ENCODE measurements around the gene APOBEC3B.

The APOBEC3B gene

GRCh38 chr22:38996105-38996504, 14.0 kb downstream of the APOBEC3B start:
- no peaks in the 10 kb centered on the region for H4K20me1 ChIP-seq (ENCODE audit: insufficient read depth, low read length)
- TF ChIP-seq EZH2 (IDR thresholded peaks at IDR 0.05; ENCODE audit: borderline replicate concordance, low read depth, low read length, severe bottlenecking) (no peak), CTCF (IDR thresholded peaks at IDR 0.05; ENCODE audit: borderline replicate concordance, extremely low read depth, low read length, poor library complexity, severe bottlenecking) (no peak)
- DNase-seq = no peak

DNA sequence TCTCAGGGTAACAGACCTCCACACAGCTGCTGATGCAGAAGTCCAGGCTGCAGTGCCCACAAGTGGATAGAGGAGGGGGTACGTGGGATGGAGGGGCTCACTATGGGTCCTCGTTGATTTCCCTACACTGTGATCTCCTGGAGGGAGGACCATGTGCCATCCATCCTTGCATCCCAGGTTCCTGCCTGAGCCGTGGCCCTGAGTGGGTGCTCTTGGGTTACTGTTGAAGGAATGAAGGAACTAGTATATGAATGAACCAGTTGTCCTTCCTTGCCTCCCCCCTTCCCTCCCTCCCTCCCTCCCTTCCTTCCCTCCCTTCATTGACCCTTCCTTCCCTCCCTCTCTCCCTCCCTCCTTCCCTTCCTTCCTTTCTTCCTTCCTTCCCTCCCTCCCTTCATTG, 15.4 kb downstream of the APOBEC3B start:
- H3K9ac ChIP-seq (ENCODE audit: low read depth, low read length) = no peak overlapping the region
- DNase-seq (no peak), ATAC-seq (ENCODE audit: insufficient read depth, low read depth) (no peak)
- no peak for TF ChIP-seq EZH2 (IDR thresholded peaks at IDR 0.05; ENCODE audit: borderline replicate concordance, low read depth, low read length, severe bottlenecking)
- TF ChIP-seq CTCF (IDR thresholded peaks at IDR 0.05; ENCODE audit: borderline replicate concordance, extremely low read depth, low read length, poor library complexity, severe bottlenecking) = no peak
- no peaks in the 10 kb centered on the region for H3K4me1 ChIP-seq (ENCODE audit: insufficient read depth, low read length)
- no peak overlapping the region for H3K4me3 ChIP-seq (ENCODE audit: low read depth in 1 of 2, low read length in 2 of 2)
- H3K27me3 ChIP-seq (ENCODE audit: insufficient read depth, low read length, poor library complexity) = no peaks in the 10 kb centered on the region
- no peaks in the 10 kb centered on the region for H3K36me3 ChIP-seq (ENCODE audit: insufficient read depth, low read length)
- H3K27ac ChIP-seq (ENCODE audit: low read length) = no peak overlapping the region
- no peak overlapping the region for H2AFZ ChIP-seq (ENCODE audit: low read depth, low read length)
- H3K4me2 ChIP-seq (ENCODE audit: insufficient read depth, low read length) = no peak overlapping the region
- H3K79me2 ChIP-seq (ENCODE audit: insufficient read depth, low read length) = no peaks in the 10 kb centered on the region
- H3K9me3 ChIP-seq (ENCODE audit: insufficient read depth, low read length, severe bottlenecking) = no peaks in the 10 kb centered on the region
- H4K20me1 ChIP-seq (ENCODE audit: insufficient read depth, low read length) = no peaks in the 10 kb centered on the region

More at GRCh38 chr22:38996105-38996504, 14.0 kb downstream of the APOBEC3B start:
- Histone ChIP-seq H3K4me3 (ENCODE audit: low read depth in 1 of 2, low read length in 2 of 2) (no peak overlapping the region), H2AFZ (ENCODE audit: low read depth, low read length) (no peak overlapping the region), H3K27me3 (ENCODE audit: insufficient read depth, low read length, poor library complexity) (no peaks in the 10 kb centered on the region), H3K27ac (ENCODE audit: low read length) (no peak overlapping the region), H3K4me1 (ENCODE audit: insufficient read depth, low read length) (no peaks in the 10 kb centered on the region), H3K79me2 (ENCODE audit: insufficient read depth, low read length) (no peaks in the 10 kb centered on the region), H3K9ac (ENCODE audit: low read depth, low read length) (no peak overlapping the region), H3K4me2 (ENCODE audit: insufficient read depth, low read length) (no peak overlapping the region), H3K36me3 (ENCODE audit: insufficient read depth, low read length) (no peaks in the 10 kb centered on the region), H3K9me3 (ENCODE audit: insufficient read depth, low read length, severe bottlenecking) (no peaks in the 10 kb centered on the region)
- no peak for ATAC-seq (ENCODE audit: insufficient read depth, low read depth)

- peak; percentile 98 for ATAC-seq (ENCODE audit: insufficient read depth, low read depth)
- no peak overlapping the region for H2AFZ ChIP-seq (ENCODE audit: low read depth, low read length)
- H3K79me2 ChIP-seq (ENCODE audit: insufficient read depth, low read length) = no peaks in the 10 kb centered on the region
Measured at GRCh38 chr22:39003165-39003638, 21.1 kb downstream of the APOBEC3B start.

More at GRCh38 chr22:39003165-39003638, 21.1 kb downstream of the APOBEC3B start:
- no peaks in the 10 kb centered on the region for H3K9me3 ChIP-seq (ENCODE audit: insufficient read depth, low read length, severe bottlenecking)
- H3K36me3 ChIP-seq (ENCODE audit: insufficient read depth, low read length) = no peaks in the 10 kb centered on the region
- no peak overlapping the region for H3K4me2 ChIP-seq (ENCODE audit: insufficient read depth, low read length)
- no peaks in the 10 kb centered on the region for H3K27me3 ChIP-seq (ENCODE audit: insufficient read depth, low read length, poor library complexity)
- no peaks in the 10 kb centered on the region for H4K20me1 ChIP-seq (ENCODE audit: insufficient read depth, low read length)
- H3K4me1 ChIP-seq (ENCODE audit: insufficient read depth, low read length) = peaks cover 4% of the 10 kb centered on the region; the same call in 1 of the 2 replicates
- TF ChIP-seq EZH2 (IDR thresholded peaks at IDR 0.05; ENCODE audit: borderline replicate concordance, low read depth, low read length, severe bottlenecking) = no peak
- TF ChIP-seq CTCF (IDR thresholded peaks at IDR 0.05; ENCODE audit: borderline replicate concordance, extremely low read depth, low read length, poor library complexity, severe bottlenecking) = peak; percentile 74
- H3K27ac ChIP-seq (ENCODE audit: low read length) = no peak overlapping the region
- H3K9ac ChIP-seq (ENCODE audit: low read depth, low read length) = no peak overlapping the region
- DNase-seq = peak; percentile 76
- no peak overlapping the region for H3K4me3 ChIP-seq (ENCODE audit: low read depth in 1 of 2, low read length in 2 of 2)

All from DND-41 (cell line).